CD4-positive, CD25-positive, alpha-beta regulatory T cell (primary cell): ENCODE measurements around the gene ASTN2. TPM values are rescaled to one million over a fixed set of nuclear protein-coding genes. Genes with fewer than 3 reads are reported as not detected.
A peak's percentile ranks its signal among the peaks of the same experiment; 100 is the strongest.

Experiments used
- ATAC-seq, 2 donors: fragments of 150-1000 bp; cut with Tn5 transposase; one replicate each; pipeline ENCODE4 v1.10.0; 2021; ENCODE audit warnings: low read depth in 2 of 2, moderate number of reproducible peaks in 2 of 2, moderate library complexity in 1 of 2
- DNase-seq, 3 donors: peaks; one replicate each; pipeline versions ENCODE4 v3.0.0 to v3.0.0-alpha.2; 2012 to 2022; ENCODE audit warnings: mixed read lengths in 1 of 3
- H3K27ac ChIP-seq: one replicate; pipeline ENCODE4 v1.7.0; 2013; ENCODE audit warnings: mild to moderate bottlenecking, low read length; ENCODE audit not compliant: insufficient read depth, poor library complexity, severe bottlenecking
- H3K27me3 ChIP-seq: one replicate; pipeline ENCODE4 v1.7.0; 2013; ENCODE audit warnings: low read length; ENCODE audit not compliant: control insufficient read depth, insufficient read depth
- H3K36me3 ChIP-seq: one replicate; pipeline ENCODE4 v1.7.0; 2013; ENCODE audit warnings: mild to moderate bottlenecking, low read length, moderate library complexity; ENCODE audit not compliant: control insufficient read depth, insufficient read depth
- H3K4me1 ChIP-seq: 2 replicates; pipeline ENCODE4 v1.7.0; 2013; ENCODE audit warnings: mild to moderate bottlenecking, low read length; ENCODE audit not compliant: insufficient read depth, control insufficient read depth, poor library complexity, severe bottlenecking
- H3K4me3 ChIP-seq: one replicate; pipeline ENCODE4 v1.7.0; 2013; ENCODE audit warnings: low read depth, mild to moderate bottlenecking, low read length, moderate library complexity
- H3K9me3 ChIP-seq, 2 experiments: 1 replicate in 1 of 2; 2 replicates in 1 of 2; pipeline ENCODE4 v1.7.0; 2013; ENCODE audit warnings: low read length in 2 of 2, mild to moderate bottlenecking in 1 of 2, moderate library complexity in 1 of 2; ENCODE audit not compliant: control insufficient read depth in 2 of 2
- H3K27ac Mint-ChIP-seq, 3 donors: one replicate each; pipeline ENCODE4 v1.8.0; 2020 to 2022; ENCODE audit warnings: mild to moderate bottlenecking in 3 of 3, mixed read lengths in 3 of 3, moderate library complexity in 2 of 3
- H3K27me3 Mint-ChIP-seq: one replicate; pipeline ENCODE4 v1.8.0; 2022; ENCODE audit warnings: mild to moderate bottlenecking, mixed read lengths
- H3K36me3 Mint-ChIP-seq: one replicate; pipeline ENCODE4 v1.8.0; 2020; ENCODE audit warnings: mixed read lengths
- H3K4me1 Mint-ChIP-seq, 4 donors: one replicate each; pipeline ENCODE4 v1.8.0; 2020 to 2022; ENCODE audit warnings: mixed read lengths in 4 of 4, mild to moderate bottlenecking in 1 of 4
- H3K4me3 Mint-ChIP-seq, 4 donors: one replicate each; pipeline ENCODE4 v1.8.0; 2020 to 2022; ENCODE audit warnings: mild to moderate bottlenecking in 4 of 4, mixed read lengths in 4 of 4, moderate library complexity in 3 of 4
- H3K9me3 Mint-ChIP-seq, 7 donors: one replicate each; pipeline ENCODE4 v1.8.0; 2020 to 2022; ENCODE audit warnings: mixed read lengths in 7 of 7, mild to moderate bottlenecking in 3 of 7, moderate library complexity in 2 of 7
- polyA plus RNA-seq, 4 donors: library from polyadenylated mRNA; unstranded; fragments of 300-500 nt; fragmentation: Illumina TruSeq; gene quantifications; one replicate each; pipeline ENCODE4 v1.2.3, GENCODE V29; 2021
- total RNA-seq: library from RNA; stranded (reverse); gene quantifications from one replicate; pipeline ENCODE4 v1.2.3, GENCODE V29; 2022

Gene ASTN2
- total and polyA plus RNA-seq, 5 donors from 2014 or later: 5.0 to 9.9 (median 7.4) TPM

DNA sequence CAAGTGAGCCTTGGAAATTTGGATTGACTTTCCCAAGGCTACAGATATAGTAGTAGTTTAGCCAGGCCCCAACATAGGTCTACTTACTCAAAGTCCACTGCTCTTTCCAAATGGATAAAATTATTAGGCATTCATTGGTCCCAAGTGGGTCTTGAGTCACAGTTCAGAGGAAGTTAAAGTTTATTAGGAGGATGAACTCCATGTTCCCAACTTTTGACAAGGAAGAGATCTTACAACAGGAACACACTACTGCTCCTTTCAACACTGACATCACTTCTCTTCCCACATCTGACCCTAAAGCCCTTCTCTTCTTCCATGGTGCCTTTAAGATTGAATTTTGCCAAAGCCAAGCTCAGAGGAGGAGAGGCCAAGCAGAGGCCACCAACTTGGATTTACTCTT is 962.2 kb downstream of the ASTN2 start:
- Mint-ChIP-seq H3K27ac (no peak overlapping the region), H3K4me3 (no peak overlapping the region), H3K9me3 (peaks cover 0 to 18% (median 5%) of the 10 kb centered on the region in 7 donors), H3K27me3 (no peaks in the 10 kb centered on the region), H3K4me1 (no peaks in the 10 kb centered on the region), H3K36me3 (peaks cover 4% of the 10 kb centered on the region)
- Histone ChIP-seq H3K4me3 (no peak overlapping the region), H3K36me3 (no peaks in the 10 kb centered on the region), H3K4me1 (no peaks in the 10 kb centered on the region), H3K27me3 (no peaks in the 10 kb centered on the region), H3K9me3 (peaks cover 0 to 5% of the 10 kb centered on the region in 2 experiments), H3K27ac (no peak overlapping the region)
- ATAC-seq: no peak
- no peak for DNase-seq

DNA sequence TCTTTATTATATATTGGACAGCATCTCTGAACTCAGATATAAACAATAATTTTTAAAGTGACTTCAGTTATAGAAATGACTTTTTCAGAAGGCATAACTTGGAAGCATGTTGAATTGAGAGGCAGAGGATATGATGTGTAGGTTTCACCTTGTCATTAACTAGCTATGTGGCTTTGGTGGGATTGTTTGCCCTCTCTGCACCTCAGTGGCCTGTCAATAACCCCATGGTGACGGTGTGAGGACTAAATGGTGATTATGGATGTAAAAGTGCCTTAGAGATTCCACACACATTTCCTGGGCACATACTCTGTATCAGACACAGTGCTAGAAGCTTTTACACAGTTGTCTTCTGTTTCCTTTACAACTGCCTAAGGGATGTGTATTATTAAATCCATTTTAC is 962.6 kb downstream of the ASTN2 start:
- no peaks in the 10 kb centered on the region for H3K36me3 ChIP-seq
- H3K9me3 ChIP-seq: peaks cover 0 to 4% of the 10 kb centered on the region in 2 experiments
- DNase-seq (no peak), ATAC-seq (no peak)
- no peaks in the 10 kb centered on the region for H3K4me1 Mint-ChIP-seq
- no peaks in the 10 kb centered on the region for H3K27me3 ChIP-seq
- H3K4me3 Mint-ChIP-seq: no peak overlapping the region
- H3K27ac Mint-ChIP-seq: no peak overlapping the region
- no peak overlapping the region for H3K4me3 ChIP-seq
- no peaks in the 10 kb centered on the region for H3K4me1 ChIP-seq
- H3K27ac ChIP-seq: no peak overlapping the region
- peaks cover 0 to 14% (median 5%) of the 10 kb centered on the region in 7 donors for H3K9me3 Mint-ChIP-seq
- no peaks in the 10 kb centered on the region for H3K27me3 Mint-ChIP-seq
- peaks cover 6% of the 10 kb centered on the region for H3K36me3 Mint-ChIP-seq

DNA sequence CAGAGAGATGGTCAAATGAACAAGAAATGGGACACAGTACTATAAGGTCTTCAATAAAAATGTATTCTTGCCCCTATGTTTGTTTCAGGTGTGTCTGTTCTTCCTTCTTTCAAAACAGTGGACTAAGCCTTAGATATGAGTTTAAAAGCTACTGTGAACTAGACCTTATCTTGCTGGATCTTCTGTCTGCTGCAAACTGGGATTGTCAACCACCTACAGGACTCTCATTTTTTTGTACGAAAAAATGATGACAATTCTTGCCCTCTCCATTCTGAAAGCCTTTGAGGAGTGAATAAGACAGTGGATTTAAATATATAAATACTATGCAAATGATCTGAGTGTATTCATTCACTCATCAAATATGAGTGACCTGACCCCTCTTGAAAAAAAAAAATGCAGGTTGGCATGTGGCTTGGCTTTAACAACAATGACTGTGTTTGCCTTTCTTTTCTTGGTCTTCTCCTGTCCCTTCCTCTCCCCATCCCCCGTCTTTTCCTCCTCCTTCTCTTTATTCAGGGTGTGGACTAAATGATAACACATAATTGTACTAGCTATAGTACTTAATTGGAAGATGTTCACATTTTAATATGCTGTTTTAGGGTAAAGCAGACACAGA is 963.2 kb downstream of the ASTN2 start:
- Histone ChIP-seq H3K27ac (no peak overlapping the region), H3K27me3 (no peaks in the 10 kb centered on the region), H3K4me3 (no peak overlapping the region), H3K9me3 (no peaks in the 10 kb centered on the region), H3K36me3 (no peaks in the 10 kb centered on the region), H3K4me1 (no peaks in the 10 kb centered on the region)
- H3K4me1 Mint-ChIP-seq: no peaks in the 10 kb centered on the region
- no peak overlapping the region for H3K4me3 Mint-ChIP-seq
- H3K36me3 Mint-ChIP-seq: peaks cover 10% of the 10 kb centered on the region
- ATAC-seq (no peak), DNase-seq (no peak)
- peaks cover 0 to 8% (median 3%) of the 10 kb centered on the region in 7 donors for H3K9me3 Mint-ChIP-seq
- no peak overlapping the region for H3K27ac Mint-ChIP-seq
- H3K27me3 Mint-ChIP-seq: no peaks in the 10 kb centered on the region

DNA sequence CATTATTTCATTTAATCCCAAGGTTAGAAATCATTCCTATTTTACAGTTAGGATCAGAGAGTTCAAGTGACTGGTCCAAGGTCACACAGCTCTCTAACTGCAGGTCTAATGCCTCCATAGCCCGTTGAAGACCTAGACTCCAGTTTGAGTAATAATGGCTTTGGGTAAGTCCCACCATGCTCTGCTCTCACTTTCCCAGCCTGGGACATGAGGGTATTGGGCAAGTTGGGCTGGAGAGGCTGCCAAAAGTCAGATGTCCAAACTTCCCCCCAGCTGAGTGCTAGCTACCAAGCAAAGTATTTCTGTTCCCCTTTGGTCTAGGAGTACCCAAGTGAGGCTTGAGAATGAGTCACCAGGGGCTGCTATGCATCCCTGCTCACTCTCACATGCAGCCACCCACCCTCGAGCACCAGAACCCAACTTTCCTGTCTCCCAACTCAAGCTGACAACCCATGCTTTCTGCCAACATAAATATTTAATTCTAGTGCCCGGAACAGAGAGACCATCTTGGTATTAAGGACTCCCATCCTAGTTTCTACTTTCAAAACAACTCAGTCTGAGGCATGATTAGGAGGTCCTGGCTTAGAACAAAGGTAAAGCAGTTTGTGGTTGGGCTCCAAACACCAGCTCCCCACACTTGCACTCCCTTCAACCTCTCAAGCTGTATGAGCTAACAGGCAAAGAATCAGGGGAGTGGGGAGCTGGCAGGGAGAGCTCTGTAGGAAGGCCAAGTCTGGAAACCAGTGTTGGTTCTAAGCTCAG is 964.3 kb downstream of the ASTN2 start:
- Mint-ChIP-seq H3K27me3 (no peaks in the 10 kb centered on the region), H3K27ac (no peak overlapping the region), H3K36me3 (peaks cover 10% of the 10 kb centered on the region), H3K4me1 (no peaks in the 10 kb centered on the region), H3K4me3 (peak overlapping the region in 1 of 4 donors; percentile 77), H3K9me3 (peaks cover 0 to 4% (median 0%) of the 10 kb centered on the region in 7 donors)
- Histone ChIP-seq H3K4me1 (no peaks in the 10 kb centered on the region), H3K4me3 (no peak overlapping the region), H3K9me3 (no peaks in the 10 kb centered on the region), H3K36me3 (no peaks in the 10 kb centered on the region), H3K27me3 (no peaks in the 10 kb centered on the region), H3K27ac (no peak overlapping the region)
- no peak for DNase-seq
- no peak for ATAC-seq

DNA sequence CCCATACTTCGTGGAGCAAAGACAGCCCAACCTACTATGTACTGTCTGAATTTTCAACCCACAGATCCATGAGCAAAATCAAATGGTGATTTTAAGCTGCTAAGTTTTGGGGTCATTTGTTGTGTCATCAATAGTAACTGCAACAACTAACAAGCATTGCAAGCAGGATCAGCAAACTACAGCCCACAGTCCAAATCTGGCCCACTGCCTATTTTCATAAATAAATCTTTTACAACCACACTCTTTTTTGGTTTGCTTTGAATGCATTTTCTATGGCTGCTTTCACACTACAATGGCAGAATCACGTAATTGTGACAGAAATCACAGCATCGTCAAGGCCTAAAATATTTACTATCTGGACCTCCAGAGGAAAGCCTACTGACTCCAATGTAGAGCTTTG is 964.9 kb downstream of the ASTN2 start:
- Mint-ChIP-seq H3K27me3 (no peaks in the 10 kb centered on the region), H3K4me1 (no peaks in the 10 kb centered on the region), H3K27ac (no peak overlapping the region), H3K9me3 (peaks cover 0 to 4% (median 0%) of the 10 kb centered on the region in 7 donors), H3K4me3 (no peak overlapping the region), H3K36me3 (peaks cover 10% of the 10 kb centered on the region)
- Histone ChIP-seq H3K36me3 (no peaks in the 10 kb centered on the region), H3K27me3 (no peaks in the 10 kb centered on the region), H3K27ac (no peak overlapping the region), H3K4me1 (no peaks in the 10 kb centered on the region), H3K9me3 (no peaks in the 10 kb centered on the region), H3K4me3 (no peak overlapping the region)
- ATAC-seq (no peak), DNase-seq (no peak)

DNA sequence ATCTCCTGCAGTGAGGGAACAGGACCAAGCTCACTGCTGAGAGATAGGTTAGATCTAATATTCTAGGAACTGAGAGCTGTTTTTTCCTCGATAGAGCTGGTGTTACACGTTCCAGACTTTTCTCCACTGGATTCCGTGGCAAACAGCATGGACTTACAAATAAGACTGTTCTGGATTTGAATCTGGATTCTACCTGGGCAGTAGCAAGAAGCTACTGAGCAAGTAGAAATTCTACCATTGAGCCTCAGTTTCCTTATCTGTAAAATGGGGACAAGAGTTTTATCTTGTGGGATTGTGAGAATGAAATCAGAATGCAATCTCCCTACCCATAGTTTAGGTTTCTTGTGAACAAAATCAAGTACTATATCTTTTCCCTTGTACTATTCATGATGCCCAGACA is 966.4 kb downstream of the ASTN2 start:
- Histone ChIP-seq H3K36me3 (no peaks in the 10 kb centered on the region), H3K27me3 (no peaks in the 10 kb centered on the region), H3K9me3 (no peaks in the 10 kb centered on the region), H3K4me1 (no peaks in the 10 kb centered on the region), H3K27ac (no peak overlapping the region), H3K4me3 (no peak overlapping the region)
- ATAC-seq: no peak
- no peaks in the 10 kb centered on the region for H3K27me3 Mint-ChIP-seq
- H3K4me3 Mint-ChIP-seq: no peak overlapping the region
- no peaks in the 10 kb centered on the region for H3K4me1 Mint-ChIP-seq
- DNase-seq: no peak
- H3K27ac Mint-ChIP-seq: no peak overlapping the region
- peaks cover 10% of the 10 kb centered on the region for H3K36me3 Mint-ChIP-seq
- no peaks in the 10 kb centered on the region for H3K9me3 Mint-ChIP-seq

DNA sequence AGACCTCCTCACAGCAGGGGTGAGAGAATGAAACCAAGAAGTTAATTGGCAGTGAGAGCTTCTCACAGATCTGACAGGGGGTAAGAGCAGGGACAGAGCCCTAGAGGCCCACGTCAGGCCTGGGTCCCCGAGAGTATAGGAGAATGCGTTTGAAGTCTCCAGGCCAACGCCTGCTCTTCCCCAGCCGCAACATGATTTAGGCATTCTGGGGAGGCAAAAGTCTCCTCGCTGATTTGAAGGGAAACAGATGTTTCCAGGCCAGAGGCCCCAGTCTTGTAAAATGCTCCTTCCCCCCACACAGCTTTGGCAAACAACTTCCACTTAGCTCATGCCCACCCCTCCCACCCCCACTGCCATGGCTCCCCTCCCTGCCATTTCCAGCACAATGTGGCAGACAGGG is 966.9 kb downstream of the ASTN2 start:
- Mint-ChIP-seq H3K9me3 (no peaks in the 10 kb centered on the region), H3K27ac (no peak overlapping the region)

DNA sequence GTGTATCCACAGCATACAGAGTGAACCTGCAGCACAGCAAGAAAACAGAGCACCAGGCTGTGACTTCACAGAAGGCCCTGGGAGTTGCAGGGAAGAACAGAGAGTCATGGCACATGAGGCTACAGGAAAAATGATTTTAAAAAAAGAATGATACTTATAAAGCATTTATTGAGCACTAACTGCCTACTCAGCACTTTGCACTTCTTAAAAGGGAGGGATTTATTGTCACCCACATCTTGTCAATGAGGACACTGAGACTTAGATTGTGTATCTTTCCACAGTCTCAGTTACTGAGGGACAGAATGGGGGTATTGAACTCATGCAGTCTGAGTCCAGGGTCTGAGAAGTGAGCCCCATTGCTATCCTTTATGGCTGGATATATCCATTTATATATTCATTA is 972.3 kb downstream of the ASTN2 start:
- H3K36me3 ChIP-seq: peaks cover 19% of the 10 kb centered on the region
- H3K36me3 Mint-ChIP-seq: peaks cover 47% of the 10 kb centered on the region
- H3K27ac ChIP-seq: no peak overlapping the region
- DNase-seq: no peak
- no peak for ATAC-seq
- no peaks in the 10 kb centered on the region for H3K9me3 ChIP-seq
- H3K4me3 ChIP-seq: no peak overlapping the region
- no peaks in the 10 kb centered on the region for H3K4me1 ChIP-seq
- no peak overlapping the region for H3K27ac Mint-ChIP-seq
- no peaks in the 10 kb centered on the region for H3K27me3 Mint-ChIP-seq
- H3K9me3 Mint-ChIP-seq: peaks cover 0 to 4% (median 0%) of the 10 kb centered on the region in 7 donors
- no peaks in the 10 kb centered on the region for H3K27me3 ChIP-seq
- H3K4me1 Mint-ChIP-seq: no peaks in the 10 kb centered on the region
- no peak overlapping the region for H3K4me3 Mint-ChIP-seq

More for the DNA sequence above, 966.9 kb downstream of the ASTN2 start:
- Histone ChIP-seq H3K4me1 (no peaks in the 10 kb centered on the region), H3K4me3 (no peak overlapping the region), H3K27ac (no peak overlapping the region), H3K36me3 (no peaks in the 10 kb centered on the region), H3K27me3 (no peaks in the 10 kb centered on the region), H3K9me3 (no peaks in the 10 kb centered on the region)
- ATAC-seq (no peak), DNase-seq (no peak)
- Mint-ChIP-seq H3K36me3 (peaks cover 10% of the 10 kb centered on the region), H3K4me3 (no peak overlapping the region), H3K4me1 (no peaks in the 10 kb centered on the region), H3K27me3 (no peaks in the 10 kb centered on the region)
